Measurements from ENCODE around the gene AMACR. TPM values are rescaled to one million over a fixed set of nuclear protein-coding genes. Genes with fewer than 3 reads are reported as not detected.
"Not testable (repeated sequence)": the region's sequence is repeated elsewhere in the genome, so short reads cannot be mapped to it uniquely, and the experiment has no call there.

The AMACR gene
- total and polyA plus RNA-seq, 9 donors: 4.2 to 11.5 (median 8.2) TPM

- peak; percentile 85 for DNase-seq
- H3K36me3 ChIP-seq (ENCODE audit: control insufficient read depth, insufficient read depth, low read length): peaks cover 4% of the 10 kb centered on the region
- H3K27me3 ChIP-seq (ENCODE audit: control insufficient read depth, insufficient read depth, low read length): no peaks in the 10 kb centered on the region
- no peak overlapping the region for H3K4me3 ChIP-seq (ENCODE audit: low read length)
- peaks cover 3% of the 10 kb centered on the region for H3K4me1 ChIP-seq (ENCODE audit: control insufficient read depth, insufficient read depth, low read length)
- no peaks in the 10 kb centered on the region for H3K9me3 ChIP-seq (replicated peaks; ENCODE audit: control insufficient read depth, low read depth, low read length)
- peak overlapping the region; percentile 53 for H3K27ac ChIP-seq (ENCODE audit: low read length)
Observed at GRCh38 chr5:34012791-34013190, 4.9 kb upstream of the AMACR start.

GRCh38 chr5:34011536-34011935, 3.7 kb upstream of the AMACR start:
- Histone ChIP-seq H3K27me3 (ENCODE audit: control insufficient read depth, insufficient read depth, low read length) (no peaks in the 10 kb centered on the region), H3K27ac (ENCODE audit: low read length) (no peak overlapping the region), H3K4me1 (ENCODE audit: control insufficient read depth, insufficient read depth, low read length) (peaks cover 10% of the 10 kb centered on the region), H3K4me3 (ENCODE audit: low read length) (no peak overlapping the region), H3K36me3 (ENCODE audit: control insufficient read depth, insufficient read depth, low read length) (no peaks in the 10 kb centered on the region), H3K9me3 (replicated peaks; ENCODE audit: control insufficient read depth, low read depth, low read length) (no peaks in the 10 kb centered on the region)
- peak; percentile 62 for DNase-seq
- 83% methylated on average over 2 of the region's 4 CpGs for WGBS (ENCODE audit: insufficient coverage)

GRCh38 chr5:34010146-34010545, 2.3 kb upstream of the AMACR start:
- not testable (repeated sequence) for H3K27ac ChIP-seq (ENCODE audit: low read length); H3K36me3 ChIP-seq (ENCODE audit: control insufficient read depth, insufficient read depth, low read length); H3K27me3 ChIP-seq (ENCODE audit: control insufficient read depth, insufficient read depth, low read length); DNase-seq; H3K4me3 ChIP-seq (ENCODE audit: low read length); H3K9me3 ChIP-seq (replicated peaks; ENCODE audit: control insufficient read depth, low read depth, low read length)
- peaks cover 12% of the 10 kb centered on the region for H3K4me1 ChIP-seq (ENCODE audit: control insufficient read depth, insufficient read depth, low read length)
- WGBS (ENCODE audit: insufficient coverage): 91% methylated on average over 2 of the region's 2 CpGs

- no peak for DNase-seq
Observed at GRCh38 chr5:34009610-34010009, 1.8 kb upstream of the AMACR start.

GRCh38 chr5:34008802-34009201, 952 bp upstream of the AMACR start:
- H3K4me1 ChIP-seq (ENCODE audit: control insufficient read depth, insufficient read depth, low read length): peaks cover 12% of the 10 kb centered on the region
- no peaks in the 10 kb centered on the region for H3K27me3 ChIP-seq (ENCODE audit: control insufficient read depth, insufficient read depth, low read length)
- WGBS (ENCODE audit: insufficient coverage): no CpG with 5 or more reads among the region's 1 CpG
- peak overlapping the region; percentile 80 for H3K4me3 ChIP-seq (ENCODE audit: low read length)
- H3K36me3 ChIP-seq (ENCODE audit: control insufficient read depth, insufficient read depth, low read length): peaks cover 6% of the 10 kb centered on the region
- no peaks in the 10 kb centered on the region for H3K9me3 ChIP-seq (replicated peaks; ENCODE audit: control insufficient read depth, low read depth, low read length)
- peak overlapping the region; percentile 99 for H3K27ac ChIP-seq (ENCODE audit: low read length)
- DNase-seq: no peak

More at GRCh38 chr5:34009610-34010009, 1.8 kb upstream of the AMACR start:
- H3K4me3 ChIP-seq (ENCODE audit: low read length): no peak overlapping the region
- peaks cover 12% of the 10 kb centered on the region for H3K4me1 ChIP-seq (ENCODE audit: control insufficient read depth, insufficient read depth, low read length)
- H3K27me3 ChIP-seq (ENCODE audit: control insufficient read depth, insufficient read depth, low read length): no peaks in the 10 kb centered on the region
- no CpG with 5 or more reads among the region's 1 CpG for WGBS (ENCODE audit: insufficient coverage)
- H3K9me3 ChIP-seq (replicated peaks; ENCODE audit: control insufficient read depth, low read depth, low read length): no peaks in the 10 kb centered on the region
- H3K36me3 ChIP-seq (ENCODE audit: control insufficient read depth, insufficient read depth, low read length): peaks cover 2% of the 10 kb centered on the region
- no peak overlapping the region for H3K27ac ChIP-seq (ENCODE audit: low read length)

GRCh38 chr5:34007201-34007620, 639 bp downstream of the AMACR start:
- peak overlapping the region; percentile 80 for H3K4me3 ChIP-seq (ENCODE audit: low read length)
- peaks cover 20% of the 10 kb centered on the region for H3K36me3 ChIP-seq (ENCODE audit: control insufficient read depth, insufficient read depth, low read length)
- no peaks in the 10 kb centered on the region for H3K27me3 ChIP-seq (ENCODE audit: control insufficient read depth, insufficient read depth, low read length)
- DNase-seq: peak; percentile 53
- H3K4me1 ChIP-seq (ENCODE audit: control insufficient read depth, insufficient read depth, low read length): peaks cover 9% of the 10 kb centered on the region
- WGBS (ENCODE audit: insufficient coverage): 2% methylated on average over 8 of the region's 11 CpGs
- H3K27ac ChIP-seq (ENCODE audit: low read length): peak overlapping the region; percentile 99
- H3K9me3 ChIP-seq (replicated peaks; ENCODE audit: control insufficient read depth, low read depth, low read length): no peaks in the 10 kb centered on the region

- DNase-seq: no peak
- Histone ChIP-seq H3K36me3 (ENCODE audit: control insufficient read depth, insufficient read depth, low read length) (peaks cover 25% of the 10 kb centered on the region), H3K4me1 (ENCODE audit: control insufficient read depth, insufficient read depth, low read length) (peaks cover 9% of the 10 kb centered on the region), H3K27ac (ENCODE audit: low read length) (no peak overlapping the region), H3K9me3 (replicated peaks; ENCODE audit: control insufficient read depth, low read depth, low read length) (no peaks in the 10 kb centered on the region), H3K4me3 (ENCODE audit: low read length) (no peak overlapping the region), H3K27me3 (ENCODE audit: control insufficient read depth, insufficient read depth, low read length) (no peaks in the 10 kb centered on the region)
- no CpG with 5 or more reads among the region's 4 CpGs for WGBS (ENCODE audit: insufficient coverage)
Observed at GRCh38 chr5:34005681-34006080, 2.2 kb downstream of the AMACR start.

- no peak overlapping the region for H3K27ac ChIP-seq (ENCODE audit: low read length)
- WGBS (ENCODE audit: insufficient coverage): no CpG with 5 or more reads among the region's 4 CpGs
- H3K36me3 ChIP-seq (ENCODE audit: control insufficient read depth, insufficient read depth, low read length): peaks cover 25% of the 10 kb centered on the region
- DNase-seq: no peak
- peaks cover 9% of the 10 kb centered on the region for H3K4me1 ChIP-seq (ENCODE audit: control insufficient read depth, insufficient read depth, low read length)
- H3K9me3 ChIP-seq (replicated peaks; ENCODE audit: control insufficient read depth, low read depth, low read length): no peaks in the 10 kb centered on the region
- H3K4me3 ChIP-seq (ENCODE audit: low read length): no peak overlapping the region
- H3K27me3 ChIP-seq (ENCODE audit: control insufficient read depth, insufficient read depth, low read length): no peaks in the 10 kb centered on the region
Observed at GRCh38 chr5:34005211-34005610, 2.6 kb downstream of the AMACR start.

GRCh38 chr5:34003941-34004340, 3.9 kb downstream of the AMACR start:
- no CpG with 5 or more reads among the region's 4 CpGs for WGBS (ENCODE audit: insufficient coverage)
- no peak for DNase-seq
- Histone ChIP-seq H3K4me1 (ENCODE audit: control insufficient read depth, insufficient read depth, low read length) (peaks cover 9% of the 10 kb centered on the region), H3K4me3 (ENCODE audit: low read length) (no peak overlapping the region), H3K27ac (ENCODE audit: low read length) (no peak overlapping the region), H3K27me3 (ENCODE audit: control insufficient read depth, insufficient read depth, low read length) (no peaks in the 10 kb centered on the region), H3K36me3 (ENCODE audit: control insufficient read depth, insufficient read depth, low read length) (peaks cover 27% of the 10 kb centered on the region), H3K9me3 (replicated peaks; ENCODE audit: control insufficient read depth, low read depth, low read length) (no peaks in the 10 kb centered on the region)

- Histone ChIP-seq H3K27ac (ENCODE audit: low read length) (no peak overlapping the region), H3K4me1 (ENCODE audit: control insufficient read depth, insufficient read depth, low read length) (peaks cover 9% of the 10 kb centered on the region)
- 98% methylated on average over 5 of the region's 10 CpGs for WGBS (ENCODE audit: insufficient coverage)
Observed at GRCh38 chr5:34002629-34003328, 5.1 kb downstream of the AMACR start.

More at GRCh38 chr5:34002629-34003328, 5.1 kb downstream of the AMACR start:
- Histone ChIP-seq H3K36me3 (ENCODE audit: control insufficient read depth, insufficient read depth, low read length) (peaks cover 30% of the 10 kb centered on the region), H3K4me3 (ENCODE audit: low read length) (no peak overlapping the region), H3K27me3 (ENCODE audit: control insufficient read depth, insufficient read depth, low read length) (no peaks in the 10 kb centered on the region), H3K9me3 (replicated peaks; ENCODE audit: control insufficient read depth, low read depth, low read length) (no peaks in the 10 kb centered on the region)
- no peak for DNase-seq
